Duodenal mucosa (tissue), 2 donors: Measurements from ENCODE around the gene MAZ.
A peak's percentile ranks its signal among the peaks of the same experiment; 100 is the strongest.

Experiments used
- H3K27ac ChIP-seq: one replicate; pipeline ENCODE4 v1.7.0; 2013; ENCODE audit warnings: low read depth, low read length
- H3K27me3 ChIP-seq, 2 donors: one replicate each; pipeline ENCODE4 v1.7.0; 2013; ENCODE audit warnings: low read length in 2 of 2, control low read depth in 1 of 2; ENCODE audit not compliant: insufficient read depth in 2 of 2, control insufficient read depth in 1 of 2
- H3K36me3 ChIP-seq, 2 donors: one replicate each; pipeline ENCODE4 v1.7.0; 2013; ENCODE audit warnings: low read length in 2 of 2, control low read depth in 1 of 2; ENCODE audit not compliant: insufficient read depth in 2 of 2, control insufficient read depth in 1 of 2
- H3K4me1 ChIP-seq, 2 donors: one replicate each; pipeline ENCODE4 v1.7.0; 2013; ENCODE audit warnings: low read length in 2 of 2, control low read depth in 1 of 2; ENCODE audit not compliant: insufficient read depth in 2 of 2, control insufficient read depth in 1 of 2
- H3K4me3 ChIP-seq, 2 donors: one replicate each; pipeline ENCODE4 v1.7.0; 2013; ENCODE audit warnings: low read length in 2 of 2, low read depth in 1 of 2
- H3K9ac ChIP-seq, 2 donors: one replicate each; pipeline ENCODE4 v1.7.0; 2013; ENCODE audit warnings: low read length in 2 of 2, low read depth in 1 of 2
- H3K9me3 ChIP-seq, 2 donors: one replicate each; pipeline ENCODE4 v1.7.0; 2013; ENCODE audit warnings: low read length in 2 of 2, control low read depth in 1 of 2; ENCODE audit not compliant: control insufficient read depth in 1 of 2

Gene MAZ

DNA sequence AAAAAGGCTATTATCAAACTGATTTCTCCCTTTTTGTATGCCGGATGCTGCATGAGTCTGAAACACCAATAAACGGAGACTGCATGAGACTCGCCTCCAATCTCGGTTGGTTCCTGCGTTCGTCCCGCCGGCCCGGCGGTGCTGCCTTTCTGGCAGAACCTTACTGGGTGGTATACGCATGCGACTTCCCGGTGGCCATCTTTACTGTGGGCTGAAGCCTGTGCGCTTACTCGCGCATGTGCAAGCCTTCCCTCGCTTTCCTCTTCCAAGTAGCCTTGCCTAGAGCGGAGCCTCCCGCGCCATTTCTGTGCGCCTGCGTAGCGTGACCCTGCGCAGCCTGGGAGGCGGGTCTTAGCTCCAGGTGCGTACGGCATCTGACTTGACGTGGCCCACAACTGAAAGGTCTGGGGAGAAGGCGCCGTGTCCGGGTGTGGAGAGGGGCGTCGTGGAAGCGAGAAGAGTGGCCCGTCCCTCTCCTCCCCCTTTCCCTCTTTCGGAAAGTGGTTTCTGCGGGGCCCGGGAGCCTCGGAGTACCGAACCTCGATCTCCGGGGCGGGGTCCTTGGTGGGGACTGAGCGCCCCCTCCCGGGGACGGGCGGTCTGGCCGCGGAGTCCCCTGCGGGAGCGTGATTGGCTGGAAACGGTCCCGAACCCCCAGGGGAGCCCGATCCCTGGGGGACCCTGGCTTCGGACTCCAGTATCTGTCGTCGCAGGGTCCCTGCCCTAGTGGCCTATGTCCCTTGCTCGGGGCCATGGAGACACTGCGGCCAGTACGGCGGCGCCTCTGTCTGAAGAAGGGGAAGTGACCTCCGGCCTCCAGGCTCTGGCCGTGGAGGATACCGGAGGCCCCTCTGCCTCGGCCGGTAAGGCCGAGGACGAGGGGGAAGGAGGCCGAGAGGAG is 9.7 kb downstream of the MAZ start, which contains the start of gene PAGR1:
TSS of gene PAGR1 (plus strand) at position 360 of the 901 bp plus-strand sequence. CDS start at position 734, 374 bp downstream.
- Histone ChIP-seq H3K4me3 (peak within 1 kb of the TSS; percentile 86 to 94), H3K36me3 (peaks cover 0 to 10% of the 10 kb centered on the region in 2 donors), H3K27ac (peak within 1 kb of the TSS; percentile 91), H3K27me3 (peaks cover 8 to 14% of the 10 kb centered on the region in 2 donors), H3K9me3 (no peaks in the 10 kb centered on the region), H3K9ac (peak within 1 kb of the TSS; percentile 79 to 92), H3K4me1 (peaks cover 34 to 62% of the 10 kb centered on the region in 2 donors)

DNA sequence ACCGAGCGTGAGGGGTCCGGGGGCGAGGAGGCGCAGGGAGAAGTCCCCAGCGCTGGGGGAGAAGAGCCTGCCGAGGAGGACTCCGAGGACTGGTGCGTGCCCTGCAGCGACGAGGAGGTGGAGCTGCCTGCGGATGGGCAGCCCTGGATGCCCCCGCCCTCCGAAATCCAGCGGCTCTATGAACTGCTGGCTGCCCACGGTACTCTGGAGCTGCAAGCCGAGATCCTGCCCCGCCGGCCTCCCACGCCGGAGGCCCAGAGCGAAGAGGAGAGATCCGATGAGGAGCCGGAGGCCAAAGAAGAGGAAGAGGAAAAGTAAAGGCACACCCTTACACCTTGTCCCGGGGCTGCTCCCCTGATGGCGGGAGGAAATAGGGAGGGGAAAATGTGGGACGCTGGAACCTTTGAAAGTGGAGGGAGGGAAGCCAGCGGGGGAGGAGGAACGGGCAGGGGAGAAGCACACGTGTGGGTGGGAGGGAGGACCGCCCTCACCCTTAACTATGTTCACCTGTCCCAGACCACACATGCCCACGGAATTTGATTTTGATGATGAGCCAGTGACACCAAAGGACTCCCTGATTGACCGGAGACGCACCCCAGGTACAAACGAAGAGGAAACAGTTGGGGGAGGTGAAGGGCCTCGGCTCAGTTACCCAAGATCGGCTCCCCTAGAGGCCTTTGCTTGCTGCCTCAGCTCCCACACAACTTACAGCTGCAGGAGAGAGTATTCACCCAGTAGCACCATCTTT is 10.5 kb downstream of the MAZ start:
- peak overlapping the region; percentile 79 to 92 for H3K9ac ChIP-seq
- peaks cover 34 to 62% of the 10 kb centered on the region in 2 donors for H3K4me1 ChIP-seq
- peaks cover 0 to 10% of the 10 kb centered on the region in 2 donors for H3K36me3 ChIP-seq
- peak overlapping the region; percentile 86 to 94 for H3K4me3 ChIP-seq
- peak overlapping the region; percentile 91 for H3K27ac ChIP-seq
- H3K27me3 ChIP-seq: peaks cover 8 to 14% of the 10 kb centered on the region in 2 donors
- H3K9me3 ChIP-seq: no peaks in the 10 kb centered on the region

DNA sequence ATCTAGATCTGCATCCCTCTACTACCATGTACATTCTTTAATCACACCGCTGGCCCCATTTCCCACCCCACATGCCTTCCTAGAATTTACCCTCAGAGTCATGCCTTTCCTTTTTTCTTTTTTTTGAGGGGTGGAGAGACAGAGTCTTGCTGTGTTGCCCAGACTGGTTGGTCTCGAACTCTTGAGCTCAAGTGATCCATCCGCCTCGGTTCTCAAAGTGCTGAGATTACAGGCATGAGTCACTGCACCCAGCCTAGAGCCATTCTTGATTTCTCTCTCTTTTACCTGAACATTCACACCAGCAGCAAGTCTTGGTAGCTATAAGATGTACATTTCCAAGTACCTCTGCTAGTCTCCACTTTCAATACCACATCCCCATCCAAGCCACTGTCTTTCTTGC is 11.8 kb downstream of the MAZ start:
- no peak overlapping the region for H3K4me3 ChIP-seq
- H3K27ac ChIP-seq: no peak overlapping the region
- no peaks in the 10 kb centered on the region for H3K9me3 ChIP-seq
- H3K4me1 ChIP-seq: peaks cover 34 to 67% of the 10 kb centered on the region in 2 donors
- peaks cover 0 to 10% of the 10 kb centered on the region in 2 donors for H3K36me3 ChIP-seq
- H3K9ac ChIP-seq: no peak overlapping the region
- H3K27me3 ChIP-seq: peaks cover 3 to 6% of the 10 kb centered on the region in 2 donors

DNA sequence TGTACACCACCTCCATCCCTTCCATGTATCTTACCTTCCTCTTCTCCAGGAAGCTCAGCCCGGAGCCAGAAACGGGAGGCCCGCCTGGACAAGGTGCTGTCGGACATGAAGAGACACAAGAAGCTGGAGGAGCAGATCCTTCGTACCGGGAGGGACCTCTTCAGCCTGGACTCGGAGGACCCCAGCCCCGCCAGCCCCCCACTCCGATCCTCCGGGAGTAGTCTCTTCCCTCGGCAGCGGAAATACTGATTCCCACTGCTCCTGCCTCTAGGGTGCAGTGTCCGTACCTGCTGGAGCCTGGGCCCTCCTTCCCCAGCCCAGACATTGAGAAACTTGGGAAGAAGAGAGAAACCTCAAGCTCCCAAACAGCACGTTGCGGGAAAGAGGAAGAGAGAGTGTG is 13.2 kb downstream of the MAZ start:
- Histone ChIP-seq H3K27me3 (peaks cover 0 to 1% of the 10 kb centered on the region in 2 donors), H3K36me3 (peaks cover 0 to 10% of the 10 kb centered on the region in 2 donors), H3K9me3 (no peaks in the 10 kb centered on the region), H3K4me3 (peak overlapping the region; percentile 94 to 98), H3K9ac (peak overlapping the region; percentile 90 to 96), H3K4me1 (peaks cover 43 to 78% of the 10 kb centered on the region in 2 donors), H3K27ac (no peak overlapping the region)

DNA sequence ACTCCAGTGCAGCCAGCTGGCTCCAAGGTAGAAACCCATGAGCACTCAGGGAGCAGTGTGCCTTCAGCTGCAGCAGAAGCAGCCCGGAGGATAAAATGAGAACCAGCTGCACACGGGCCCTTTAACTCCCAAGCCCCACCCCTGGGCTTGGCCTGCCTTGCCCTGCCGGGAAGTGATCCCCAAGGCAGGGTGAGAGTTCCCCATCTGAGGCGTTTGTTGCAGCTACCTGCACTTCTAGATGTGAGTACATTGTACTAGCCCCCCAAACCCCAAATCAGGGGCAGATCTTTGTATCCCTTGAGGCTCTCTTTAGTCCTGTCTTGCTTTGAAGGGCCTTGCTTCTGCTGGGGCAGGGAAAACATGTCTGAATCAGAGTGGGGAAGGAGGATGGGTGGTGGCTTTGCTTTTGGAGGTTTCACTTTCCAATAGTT is 14.0 kb downstream of the MAZ start, which contains the start of gene MVP:
TSS of gene MVP (plus strand) at position 192 of the 431 bp plus-strand sequence. CDS start 10,088 bp downstream, outside the sequence.
- peaks cover 47 to 78% of the 10 kb centered on the region in 2 donors for H3K4me1 ChIP-seq
- H3K9me3 ChIP-seq: no peaks in the 10 kb centered on the region
- no peaks in the 10 kb centered on the region for H3K27me3 ChIP-seq

DNA sequence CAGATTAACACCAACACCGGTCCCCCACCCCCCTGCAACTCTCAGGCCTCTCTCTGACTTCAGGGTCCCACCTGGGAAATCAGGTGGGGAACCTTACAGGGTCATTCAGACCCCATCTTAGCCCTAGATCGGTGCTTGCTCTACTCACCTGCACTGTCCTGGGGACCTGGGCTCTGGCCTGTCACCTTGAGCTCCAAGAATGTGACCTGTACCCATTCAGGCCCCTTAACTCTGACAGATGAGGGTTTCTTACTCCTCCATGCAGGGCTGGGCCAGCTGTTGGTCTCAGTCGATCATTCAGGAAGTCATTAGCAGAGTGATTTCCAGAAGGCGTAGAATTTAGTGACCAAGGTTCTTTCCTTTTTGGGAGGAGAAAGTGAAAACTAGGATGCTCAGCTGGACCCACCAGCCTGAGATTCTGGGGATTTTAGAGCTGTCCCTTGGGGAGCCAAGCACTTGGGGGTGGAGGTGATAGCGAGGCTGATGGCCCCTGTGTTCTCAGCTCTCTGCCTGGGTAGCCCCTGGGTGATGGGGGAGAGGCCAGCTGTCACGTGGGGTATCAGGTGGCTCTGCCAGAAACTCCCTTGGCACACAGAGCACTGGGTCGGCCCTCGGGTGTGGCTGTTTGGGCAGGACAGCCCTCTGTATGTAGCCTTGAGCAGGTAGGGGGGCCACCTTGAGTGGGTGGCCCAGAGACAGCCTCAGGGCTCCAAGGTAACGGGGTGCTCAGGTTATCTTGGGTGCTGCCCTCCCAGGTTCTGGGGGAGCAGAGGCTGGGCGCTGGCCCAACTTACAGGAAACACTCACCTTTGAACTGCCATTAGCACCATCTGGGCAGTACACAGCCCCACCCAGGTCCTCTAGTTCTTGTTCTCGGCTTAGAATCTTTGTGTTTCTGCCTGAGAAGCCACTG is 14.7 kb downstream of the MAZ start:
- peak overlapping the region; percentile 95 for H3K27ac ChIP-seq
- peak overlapping the region; percentile 90 to 96 for H3K9ac ChIP-seq
- H3K4me1 ChIP-seq: peaks cover 53 to 84% of the 10 kb centered on the region in 2 donors
- no peaks in the 10 kb centered on the region for H3K9me3 ChIP-seq
- no peaks in the 10 kb centered on the region for H3K27me3 ChIP-seq
- H3K36me3 ChIP-seq: peaks cover 3 to 10% of the 10 kb centered on the region in 2 donors
- H3K4me3 ChIP-seq: peak overlapping the region; percentile 94 to 98

More for the DNA sequence above, 14.0 kb downstream of the MAZ start, which contains the start of gene MVP:
- Histone ChIP-seq H3K9ac (peak within 1 kb of the TSS; percentile 90 to 96), H3K27ac (peak within 1 kb of the TSS; percentile 95), H3K36me3 (peaks cover 0 to 10% of the 10 kb centered on the region in 2 donors), H3K4me3 (peak within 1 kb of the TSS; percentile 94 to 98)

DNA sequence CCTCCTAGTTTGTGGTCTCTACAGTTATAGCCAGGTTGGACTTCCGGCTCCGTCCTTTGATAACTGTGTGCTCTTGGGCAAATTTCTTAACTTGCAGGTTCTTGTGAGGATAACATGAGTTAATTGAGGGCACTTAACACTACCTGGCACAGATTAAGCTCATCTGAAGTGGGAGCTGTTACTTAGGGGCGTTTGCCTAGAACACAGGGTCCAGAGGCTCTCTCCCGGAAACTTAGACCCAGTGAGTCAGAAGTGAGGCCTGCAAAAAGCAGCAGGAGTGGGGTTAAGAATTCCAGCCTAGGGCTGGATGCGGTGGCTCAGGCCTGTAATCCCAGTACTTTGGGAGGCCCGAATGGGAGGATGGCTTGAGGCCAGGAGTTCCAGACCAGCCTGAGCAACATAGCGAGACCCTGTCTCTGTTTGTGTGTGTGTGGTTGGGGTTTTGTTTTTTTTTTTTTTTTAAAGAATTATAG is 15.3 kb downstream of the MAZ start:
- H3K27ac ChIP-seq: peak overlapping the region; percentile 95
- peaks cover 55 to 89% of the 10 kb centered on the region in 2 donors for H3K4me1 ChIP-seq
- H3K36me3 ChIP-seq: peaks cover 3 to 10% of the 10 kb centered on the region in 2 donors
- H3K4me3 ChIP-seq: peak overlapping the region; percentile 94 to 98
- peak overlapping the region; percentile 90 to 96 for H3K9ac ChIP-seq
- H3K27me3 ChIP-seq: no peaks in the 10 kb centered on the region
- no peaks in the 10 kb centered on the region for H3K9me3 ChIP-seq

DNA sequence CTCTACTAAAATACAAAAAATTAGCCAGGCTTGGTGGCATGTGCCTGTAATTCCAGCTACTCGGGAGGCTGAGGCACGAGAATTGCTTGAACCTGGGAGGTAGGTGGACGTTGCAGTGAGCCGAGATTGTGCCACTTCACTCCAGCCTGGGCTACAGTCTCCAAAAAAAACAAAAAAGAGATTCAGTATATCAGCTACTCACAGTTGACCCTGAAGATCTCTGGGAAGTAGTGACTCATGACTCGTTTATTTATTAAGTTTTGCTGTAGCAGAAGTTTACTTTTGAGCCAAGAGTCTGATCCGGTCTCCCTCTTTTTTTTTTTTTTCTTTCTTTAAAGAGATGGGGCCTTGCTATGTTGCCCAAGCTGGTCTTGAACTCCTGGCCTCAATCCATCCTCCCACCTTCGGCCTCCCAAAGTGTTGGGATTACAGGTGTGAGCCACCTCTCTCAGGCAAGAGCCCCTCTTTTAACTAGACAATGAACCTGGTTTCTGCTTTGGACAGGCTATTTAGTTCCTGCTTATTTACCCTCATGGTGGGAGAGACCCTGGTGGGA is 18.3 kb downstream of the MAZ start:
- H3K27me3 ChIP-seq: no peaks in the 10 kb centered on the region
- H3K36me3 ChIP-seq: peaks cover under 1 to 6% of the 10 kb centered on the region in 2 donors
- no peaks in the 10 kb centered on the region for H3K9me3 ChIP-seq
- H3K9ac ChIP-seq: peak overlapping the region; percentile 7 to 37
- peaks cover 43 to 83% of the 10 kb centered on the region in 2 donors for H3K4me1 ChIP-seq
- H3K27ac ChIP-seq: peak overlapping the region; percentile 71
- H3K4me3 ChIP-seq: peak overlapping the region; percentile 33 to 54
